H1 (cell line): Measurements from ENCODE around the gene ACBD4. TPM values are rescaled to one million over a fixed set of nuclear protein-coding genes. Genes with fewer than 3 reads are reported as not detected.

ENCODE experiments used
- ATF3 ChIP-seq: IDR thresholded peaks from 2 replicates; pipeline ENCODE4 v1.6.1; 2011; ENCODE audit warnings: low read depth, mild to moderate bottlenecking, low read length; ENCODE audit not compliant: insufficient read depth
- CHD7 ChIP-seq: fragments of 300-600 bp; sonication (generic); IDR thresholded peaks from 2 replicates; pipeline ENCODE4 v1.7.1; 2012; ENCODE audit warnings: low read length, moderate library complexity, mild to moderate bottlenecking, inconsistent platforms; ENCODE audit not compliant: insufficient replicate concordance
- E2F6 ChIP-seq: IDR thresholded peaks from 2 replicates; pipeline ENCODE4 v1.6.1; 2012; ENCODE audit warnings: inconsistent platforms
- EP300 ChIP-seq, 2 experiments: IDR thresholded peaks; 1 replicate in 1 of 2; 2 replicates in 1 of 2; pipeline ENCODE4 v1.6.1; 2011 to 2012; ENCODE audit warnings: low read depth in 2 of 2, low read length in 2 of 2, mild to moderate bottlenecking in 2 of 2, borderline replicate concordance in 1 of 2, inconsistent platforms in 1 of 2, moderate library complexity in 1 of 2
- FOSL1 ChIP-seq: IDR thresholded peaks from 2 replicates; pipeline ENCODE4 v1.6.1; 2011; ENCODE audit warnings: mild to moderate bottlenecking, low read depth, low read length, moderate library complexity; ENCODE audit not compliant: insufficient read depth
- RBBP5 ChIP-seq: IDR thresholded peaks from 2 replicates; pipeline ENCODE4 v1.7.1; 2012; ENCODE audit warnings: low read depth, mild to moderate bottlenecking, inconsistent platforms, low read length, moderate library complexity, borderline replicate concordance
- YY1 ChIP-seq: IDR thresholded peaks from 2 replicates; pipeline ENCODE4 v1.6.1; 2011; ENCODE audit warnings: low read depth, mild to moderate bottlenecking, low read length
- ZNF274 ChIP-seq: IDR thresholded peaks from 2 replicates; pipeline ENCODE4 v1.7.0; 2012; ENCODE audit warnings: low read length, borderline replicate concordance; ENCODE audit errors: extremely low read depth
- polyA plus RNA-seq, 7 experiments: library from polyadenylated mRNA; depleted of rRNA in 3 of 7; stranded (reverse) in 5 of 7; unstranded in 2 of 7; fragments of >200 nt in 5 of 7; fragments of 200-250 nt in 2 of 7; gene quantifications; 1 replicate in 5 of 7; 2 replicates in 1 of 7; 4 replicates in 1 of 7; pipeline versions ENCODE4 v1.2.1 to v1.2.3, GENCODE V29; 2011 to 2013; ENCODE audit warnings: missing spikeins in 2 of 7, mixed read lengths in 2 of 7
- total RNA-seq: library from RNA; stranded (reverse); fragmentation: NEBNext Ultra II Directional; extraction: Animal tissue kit (Norgen Biotek cat#: 25700); gene quantifications from 2 replicates; pipeline ENCODE4 v1.2.1, GENCODE V29; 2021

ACBD4 gene
- total and polyA plus RNA-seq, 2 of the 8 experiments (the other 6 are each of a cell fraction or from before 2014, with no cell fraction given) = 7.3 to 10.7 TPM

GRCh38 chr17:45148183-45149036 is 12.9 kb downstream of the ACBD4 start, which contains the start of gene HEXIM1 (continued):
- TF ChIP-seq CHD7 = no peak
- peak; percentile 46; the same call in 1 of the 2 replicates for TF ChIP-seq E2F6
- no peak for TF ChIP-seq ATF3
- no peak for TF ChIP-seq FOSL1
- no peak for TF ChIP-seq YY1
- peak; percentile 61 for TF ChIP-seq RBBP5
- no peak for TF ChIP-seq ZNF274
- TF ChIP-seq EP300 (IDR thresholded peaks at IDR 0.05; ENCODE audit: borderline replicate concordance in 1 of 2, low read depth in 2 of 2, low read length in 2 of 2) = no peak
